ENCODE measurements around the gene IL34. TPM values are rescaled to one million over a fixed set of nuclear protein-coding genes. Genes with fewer than 3 reads are reported as not detected.
A peak's percentile ranks its signal among the peaks of the same experiment; 100 is the strongest.

Gene IL34
- total and polyA plus RNA-seq, 2 of the 13 experiments (the other 11 are each of a cell fraction or from before 2014, with no cell fraction given): 1.2 to 1.3 TPM

DNA sequence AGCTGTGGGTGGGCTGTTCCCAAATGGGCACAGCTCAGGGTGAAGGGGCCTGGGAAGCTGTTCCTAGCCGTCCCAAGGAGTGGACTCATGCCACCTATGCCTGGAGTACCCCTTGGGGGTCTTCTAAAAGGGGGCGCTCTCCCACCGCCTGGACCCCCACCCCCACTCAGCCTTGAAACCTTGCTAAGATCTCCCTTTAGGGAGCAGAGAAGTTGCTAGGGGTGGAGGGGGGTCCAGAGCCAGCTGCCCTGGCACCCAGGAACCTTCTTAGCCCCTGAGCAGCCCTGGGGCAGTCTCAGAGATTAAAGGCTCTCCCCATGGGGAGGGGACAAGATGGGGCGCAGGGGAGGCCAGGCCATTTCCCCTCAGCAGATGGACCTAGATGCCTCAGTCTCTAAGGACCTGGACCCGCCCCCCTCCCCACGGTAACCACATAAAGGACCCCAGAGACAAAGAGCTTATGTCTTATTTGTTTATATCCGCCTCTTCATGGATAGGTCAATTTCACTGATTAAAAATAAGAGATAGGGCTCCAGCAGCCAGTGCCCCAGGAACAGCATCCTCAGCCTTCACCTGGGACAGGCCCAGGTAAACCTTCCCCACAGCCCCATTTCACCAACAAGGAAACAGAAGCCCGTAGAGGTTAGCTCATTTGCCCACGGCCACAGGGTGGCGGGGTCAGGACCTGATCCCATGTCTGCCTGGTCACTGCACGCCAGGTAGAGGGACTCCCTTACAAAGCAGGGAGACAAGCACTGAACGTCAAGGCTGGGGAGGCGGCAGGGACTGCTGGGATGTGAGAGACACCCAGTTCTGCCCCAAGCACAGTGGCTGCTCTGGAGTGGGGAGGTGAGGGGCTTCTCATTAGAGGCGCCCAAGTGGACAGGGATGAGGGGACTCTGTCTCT, 36.1 kb downstream of the IL34 start (continued):
- TF ChIP-seq, protein P1, sequence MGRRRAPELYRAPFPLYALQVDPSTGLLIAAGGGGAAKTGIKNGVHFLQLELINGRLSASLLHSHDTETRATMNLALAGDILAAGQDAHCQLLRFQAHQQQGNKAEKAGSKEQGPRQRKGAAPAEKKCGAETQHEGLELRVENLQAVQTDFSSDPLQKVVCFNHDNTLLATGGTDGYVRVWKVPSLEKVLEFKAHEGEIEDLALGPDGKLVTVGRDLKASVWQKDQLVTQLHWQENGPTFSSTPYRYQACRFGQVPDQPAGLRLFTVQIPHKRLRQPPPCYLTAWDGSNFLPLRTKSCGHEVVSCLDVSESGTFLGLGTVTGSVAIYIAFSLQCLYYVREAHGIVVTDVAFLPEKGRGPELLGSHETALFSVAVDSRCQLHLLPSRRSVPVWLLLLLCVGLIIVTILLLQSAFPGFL (CRISPR knock-in tag; IDR thresholded peaks at IDR 0.05): no peak
- TF ChIP-seq NR1H2 (CRISPR knock-in tag; IDR thresholded peaks at IDR 0.05; ENCODE audit: borderline replicate concordance, low read depth) (no peak), HNF4G (IDR thresholded peaks at IDR 0.05; ENCODE audit: borderline replicate concordance, low read depth, low read length) (no peak; the same call in 1 of the 2 replicates), HNF4G (CRISPR knock-in tag; IDR thresholded peaks at IDR 0.05; ENCODE audit: borderline replicate concordance, low read depth) (no peak), ZBTB3 (CRISPR knock-in tag; IDR thresholded peaks at IDR 0.05; ENCODE audit: borderline replicate concordance, low read depth) (0 out of 2 replicates have a peak, but pooled peaks have one; percentile 85), ZZZ3 (CRISPR knock-in tag; IDR thresholded peaks at IDR 0.05; ENCODE audit: borderline replicate concordance) (no peak), ZNF839 (CRISPR knock-in tag; IDR thresholded peaks at IDR 0.05; ENCODE audit: borderline replicate concordance) (no peak), NFRKB (IDR thresholded peaks at IDR 0.05) (no peak), ZNF850 (CRISPR knock-in tag; conservative IDR thresholded peaks at IDR 0.05) (peak; percentile 66; the same call in 1 of the 2 replicates), ZKSCAN5 (CRISPR knock-in tag; IDR thresholded peaks at IDR 0.05) (no peak), HDAC2 (CRISPR knock-in tag; IDR thresholded peaks at IDR 0.05) (peak; percentile 3; the same call in 1 of the 2 replicates), ZNF160 (CRISPR knock-in tag; IDR thresholded peaks at IDR 0.05) (no peak), MIER2 (CRISPR knock-in tag; IDR thresholded peaks at IDR 0.05) (no peak), ZNF17 (CRISPR knock-in tag; IDR thresholded peaks at IDR 0.05) (no peak)
- TF ChIP-seq, protein P2, sequence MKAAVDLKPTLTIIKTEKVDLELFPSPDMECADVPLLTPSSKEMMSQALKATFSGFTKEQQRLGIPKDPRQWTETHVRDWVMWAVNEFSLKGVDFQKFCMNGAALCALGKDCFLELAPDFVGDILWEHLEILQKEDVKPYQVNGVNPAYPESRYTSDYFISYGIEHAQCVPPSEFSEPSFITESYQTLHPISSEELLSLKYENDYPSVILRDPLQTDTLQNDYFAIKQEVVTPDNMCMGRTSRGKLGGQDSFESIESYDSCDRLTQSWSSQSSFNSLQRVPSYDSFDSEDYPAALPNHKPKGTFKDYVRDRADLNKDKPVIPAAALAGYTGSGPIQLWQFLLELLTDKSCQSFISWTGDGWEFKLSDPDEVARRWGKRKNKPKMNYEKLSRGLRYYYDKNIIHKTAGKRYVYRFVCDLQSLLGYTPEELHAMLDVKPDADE (CRISPR knock-in tag; IDR thresholded peaks at IDR 0.05): no peak; the same call in 1 of the 2 replicates
- TF ChIP-seq, protein P3, sequence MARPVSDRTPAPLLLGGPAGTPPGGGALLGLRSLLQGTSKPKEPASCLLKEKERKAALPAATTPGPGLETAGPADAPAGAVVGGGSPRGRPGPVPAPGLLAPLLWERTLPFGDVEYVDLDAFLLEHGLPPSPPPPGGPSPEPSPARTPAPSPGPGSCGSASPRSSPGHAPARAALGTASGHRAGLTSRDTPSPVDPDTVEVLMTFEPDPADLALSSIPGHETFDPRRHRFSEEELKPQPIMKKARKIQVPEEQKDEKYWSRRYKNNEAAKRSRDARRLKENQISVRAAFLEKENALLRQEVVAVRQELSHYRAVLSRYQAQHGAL (CRISPR knock-in tag; IDR thresholded peaks at IDR 0.05; ENCODE audit: not compliant biosample characterization): no peak
